CD4-positive, alpha-beta T cell treated with Interferon gamma for 1 hour (primary cell): ENCODE results near the gene GAK.
"Not testable (repeated sequence)": the region's sequence is repeated elsewhere in the genome, so short reads cannot be mapped to it uniquely, and the experiment has no call there.

Source experiments
- DNase-seq: peaks from one replicate; pipeline ENCODE4 v3.0.0-alpha.2; 2020

Gene GAK

GRCh38 chr4:931960-932712, at the start of gene GAK, which contains the start of gene TMEM175:
TSS of gene GAK (minus strand) at chr4:932316. CDS start at chr4:932187, 129 bp downstream.
TSS of gene TMEM175 (plus strand) at chr4:932460. CDS start at chr4:947740, 15,280 bp downstream.
- DNase-seq = peak; percentile 97

- DNase-seq = no peak
Observed at GRCh38 chr4:978957-979701, 47.0 kb upstream of the GAK start.

GRCh38 chr4:976016-976415, 43.9 kb upstream of the GAK start:
- not testable (repeated sequence) for DNase-seq

GRCh38 chr4:974668-975067, 42.6 kb upstream of the GAK start:
- no peak for DNase-seq

GRCh38 chr4:973431-974397, 41.6 kb upstream of the GAK start, which contains the start of gene DGKQ:
TSS of gene DGKQ (minus strand) at chr4:973569. CDS start at chr4:973482, 87 bp downstream.
- DNase-seq = peak; percentile 89

- DNase-seq = peak; percentile 55
Observed at GRCh38 chr4:972651-973424, 40.7 kb upstream of the GAK start.

- no peak for DNase-seq
Observed at GRCh38 chr4:971666-972500, 39.8 kb upstream of the GAK start.

GRCh38 chr4:970854-971520, 38.9 kb upstream of the GAK start:
- no peak for DNase-seq

- DNase-seq = peak; percentile 75
Observed at GRCh38 chr4:970046-970745, 38.1 kb upstream of the GAK start.

GRCh38 chr4:968621-969394, 36.7 kb upstream of the GAK start:
- no peak for DNase-seq

- no peak for DNase-seq
Observed at GRCh38 chr4:968221-968620, 36.1 kb upstream of the GAK start.

GRCh38 chr4:967113-968104, 35.3 kb upstream of the GAK start:
- DNase-seq = no peak

- no peak for DNase-seq
Observed at GRCh38 chr4:966266-967112, 34.4 kb upstream of the GAK start.

- DNase-seq = no peak
Observed at GRCh38 chr4:965766-966134, 33.6 kb upstream of the GAK start.

GRCh38 chr4:965048-965765, 33.1 kb upstream of the GAK start:
- no peak for DNase-seq
